Osteocyte (in vitro differentiated cells): ENCODE measurements around the gene B3GALNT2. TPM values are rescaled to one million over a fixed set of nuclear protein-coding genes. Genes with fewer than 3 reads are reported as not detected.
A peak's percentile ranks its signal among the peaks of the same experiment; 100 is the strongest.

Experiments used
- DNase-seq: peaks from one replicate; pipeline ENCODE4 v3.0.0; 2021; ENCODE audit warnings: mixed read lengths; ENCODE audit not compliant: unreplicated experiment; ENCODE audit errors: extremely low spot score
- H3K27ac Mint-ChIP-seq: one replicate; pipeline ENCODE4 v1.8.0; 2021; ENCODE audit warnings: mild to moderate bottlenecking, mixed read lengths; ENCODE audit not compliant: unreplicated experiment
- H3K27me3 Mint-ChIP-seq: one replicate; pipeline ENCODE4 v1.8.0; 2021; ENCODE audit warnings: mixed read lengths; ENCODE audit not compliant: unreplicated experiment
- H3K36me3 Mint-ChIP-seq: one replicate; pipeline ENCODE4 v1.8.0; 2021; ENCODE audit warnings: mixed read lengths; ENCODE audit not compliant: unreplicated experiment
- H3K4me1 Mint-ChIP-seq: one replicate; pipeline ENCODE4 v1.8.0; 2021; ENCODE audit warnings: mixed read lengths; ENCODE audit not compliant: unreplicated experiment
- H3K4me3 Mint-ChIP-seq: one replicate; pipeline ENCODE4 v1.8.0; 2021; ENCODE audit warnings: mild to moderate bottlenecking, moderate library complexity, mixed read lengths; ENCODE audit not compliant: unreplicated experiment
- H3K9me3 Mint-ChIP-seq: one replicate; pipeline ENCODE4 v1.8.0; 2021; ENCODE audit warnings: mixed read lengths; ENCODE audit not compliant: unreplicated experiment
- CTCF ChIP-seq: fragments of 200-600 bp; sonication (generic); IDR thresholded peaks from 2 replicates; pipeline ENCODE4 v1.5.0; 2021; ENCODE audit warnings: antibody characterized with exemption, mild to moderate bottlenecking, moderate library complexity
- total RNA-seq: library from RNA; stranded (reverse); gene quantifications from 2 replicates; pipeline ENCODE4 v1.2.1, GENCODE V29; 2021

B3GALNT2 gene
- total RNA-seq, 1 donor from 2014 or later = 31.3 TPM

- Mint-ChIP-seq H3K4me1 (no peaks in the 10 kb centered on the region), H3K4me3 (no peak overlapping the region), H3K27ac (no peak overlapping the region), H3K9me3 (no peaks in the 10 kb centered on the region), H3K27me3 (no peaks in the 10 kb centered on the region), H3K36me3 (no peaks in the 10 kb centered on the region)
- peak; percentile 10 for TF ChIP-seq CTCF
- DNase-seq = no peak
Observed at GRCh38 chr1:235511470-235512240, 7.4 kb upstream of the B3GALNT2 start.

- TF ChIP-seq CTCF = no peak
- no peak for DNase-seq
Observed at GRCh38 chr1:235510823-235511222, 6.6 kb upstream of the B3GALNT2 start.

GRCh38 chr1:235507623-235508022, 3.4 kb upstream of the B3GALNT2 start:
- no peaks in the 10 kb centered on the region for H3K9me3 Mint-ChIP-seq
- H3K4me3 Mint-ChIP-seq = no peak overlapping the region
- no peaks in the 10 kb centered on the region for H3K27me3 Mint-ChIP-seq
- no peaks in the 10 kb centered on the region for H3K36me3 Mint-ChIP-seq
- H3K4me1 Mint-ChIP-seq = peaks cover 6% of the 10 kb centered on the region
- no peak for DNase-seq
- no peak for TF ChIP-seq CTCF
- no peak overlapping the region for H3K27ac Mint-ChIP-seq

More at GRCh38 chr1:235510823-235511222, 6.6 kb upstream of the B3GALNT2 start:
- no peaks in the 10 kb centered on the region for H3K36me3 Mint-ChIP-seq
- no peaks in the 10 kb centered on the region for H3K27me3 Mint-ChIP-seq
- peaks cover 3% of the 10 kb centered on the region for H3K4me1 Mint-ChIP-seq
- no peak overlapping the region for H3K4me3 Mint-ChIP-seq
- H3K27ac Mint-ChIP-seq = no peak overlapping the region
- no peaks in the 10 kb centered on the region for H3K9me3 Mint-ChIP-seq

- Mint-ChIP-seq H3K27me3 (no peaks in the 10 kb centered on the region), H3K36me3 (peaks cover 3% of the 10 kb centered on the region), H3K9me3 (no peaks in the 10 kb centered on the region), H3K27ac (peak overlapping the region; percentile 99), H3K4me3 (peak overlapping the region; percentile 93), H3K4me1 (peaks cover 23% of the 10 kb centered on the region)
- TF ChIP-seq CTCF = peak; percentile 86
- DNase-seq = peak; percentile 100
Observed at GRCh38 chr1:235504494-235505222, 406 bp upstream of the B3GALNT2 start.
